Left lung (tissue), 10 donors: ENCODE data around the gene PRKAR1A. TPM values are rescaled to one million over a fixed set of nuclear protein-coding genes. Genes with fewer than 3 reads are reported as not detected.

Experiments
- ATAC-seq: fragments of 200-7000 bp; cut with Tn5 transposase; one replicate; pipeline ENCODE4 v1.9.1; 2020; ENCODE audit warnings: moderate library complexity
- DNase-seq, 4 donors: peaks; one replicate each; pipeline ENCODE4 v3.0.0-alpha.2; 2013 to 2020
- H3K27ac ChIP-seq, 2 donors: fragments of 200-600 bp; sonication (generic) in 1 of 2; one replicate each; pipeline versions ENCODE4 v1.5.0 to v1.8.0; 2020 to 2021
- H3K27me3 ChIP-seq, 2 donors: fragments of 200-600 bp; sonication (generic) in 1 of 2; one replicate each; pipeline versions ENCODE4 v1.5.0 to v1.8.0; 2020 to 2021
- H3K36me3 ChIP-seq, 2 donors: fragments of 200-600 bp; sonication (generic) in 1 of 2; one replicate each; pipeline versions ENCODE4 v1.5.0 to v1.8.0; 2020 to 2021
- H3K4me1 ChIP-seq, 2 donors: fragments of 200-600 bp; one replicate each; pipeline ENCODE4 v1.8.0; 2021
- H3K4me3 ChIP-seq, 2 donors: fragments of 200-600 bp; sonication (generic) in 1 of 2; one replicate each; pipeline versions ENCODE4 v1.5.0 to v1.8.0; 2020 to 2021; ENCODE audit warnings: mild to moderate bottlenecking in 1 of 2
- H3K9me3 ChIP-seq, 2 donors: fragments of 200-600 bp; sonication (generic) in 1 of 2; one replicate each; pipeline versions ENCODE4 v1.5.0 to v1.8.0; 2020 to 2021
- CTCF ChIP-seq, 2 donors: fragments of 200-600 bp; sonication (generic) in 1 of 2; IDR thresholded peaks; one replicate each; pipeline versions ENCODE4 v1.5.0 to v1.8.0; 2021; ENCODE audit warnings: antibody characterized with exemption in 2 of 2
- intact Hi-C, 2 donors: fragments of 100-400 bp; cut with DNase I; formaldehyde crosslinking; loops; one replicate each; pipeline versions ENCODE4 v1.11.2 to v1.14.2; 2022
- polyA plus RNA-seq, 6 donors: library from polyadenylated mRNA; unstranded; fragments of 120-200 nt; gene quantifications; one replicate each; pipeline ENCODE4 v1.2.1, GENCODE V29; 2013; ENCODE audit not compliant: insufficient read length in 6 of 6
- total RNA-seq, 2 donors: library from RNA; stranded (reverse); fragmentation: NEBNext Ultra II Directional; extraction: Animal tissue kit (Norgen Biotek cat#: 25700); gene quantifications; one replicate each; pipeline ENCODE4 v1.2.1, GENCODE V29; 2021
- donor health status: DM: no; HTN: yes; CAD: no.
- donor health status: DM: no; HTN: no; CAD: no.

Gene PRKAR1A
- total and polyA plus RNA-seq, 8 donors = 307 to 376 (median 330) TPM

- DNase-seq = peak in 1 of 4 donors; percentile 46
These were observed 30.7 kb downstream of the PRKAR1A start for GRCh38 chr17:68542698-68543463.

GRCh38 chr17:68544111-68544915 is 32.1 kb downstream of the PRKAR1A start:
- Histone ChIP-seq H3K27me3 (no peaks in the 10 kb centered on the region), H3K27ac (peak overlapping the region; percentile 38 to 67), H3K4me3 (peak overlapping the region; percentile 5 to 17), H3K9me3 (no peaks in the 10 kb centered on the region), H3K36me3 (peaks cover 0 to 59% of the 10 kb centered on the region in 2 donors), H3K4me1 (peaks cover 8 to 16% of the 10 kb centered on the region in 2 donors)
- ATAC-seq = peak; percentile 10
- intact Hi-C loops = loop anchor here in 1 of 2 donors (10.0 kb wide), 1 partner anchor 60 kb away; the partner anchor contains the start of gene FAM20A
- DNase-seq = no peak
- TF ChIP-seq CTCF (IDR thresholded peaks at IDR 0.05) = no peak

More at GRCh38 chr17:68542698-68543463, 30.7 kb downstream of the PRKAR1A start:
- no peak for TF ChIP-seq CTCF (IDR thresholded peaks at IDR 0.05)
- Histone ChIP-seq H3K27ac (peak overlapping the region; percentile 38 to 67), H3K36me3 (peaks cover 0 to 74% of the 10 kb centered on the region in 2 donors), H3K4me1 (peaks cover 8 to 16% of the 10 kb centered on the region in 2 donors), H3K9me3 (no peaks in the 10 kb centered on the region), H3K4me3 (no peak overlapping the region), H3K27me3 (no peaks in the 10 kb centered on the region)
- intact Hi-C loops = loop anchor here in 1 of 2 donors (10.0 kb wide), 1 partner anchor 62 kb away; the partner anchor contains the start of gene FAM20A
- peak; percentile 78 for ATAC-seq

GRCh38 chr17:68556551-68556950 is 44.3 kb downstream of the PRKAR1A start:
- intact Hi-C loops = no loop called here
- no peaks in the 10 kb centered on the region for H3K4me1 ChIP-seq
- ATAC-seq (no peak), DNase-seq (no peak)
- no peaks in the 10 kb centered on the region for H3K9me3 ChIP-seq
- H3K27me3 ChIP-seq = no peaks in the 10 kb centered on the region
- no peak overlapping the region for H3K4me3 ChIP-seq
- TF ChIP-seq CTCF (IDR thresholded peaks at IDR 0.05) = no peak
- no peak overlapping the region for H3K27ac ChIP-seq
- peaks cover 0 to 43% of the 10 kb centered on the region in 2 donors for H3K36me3 ChIP-seq

- no peak for ATAC-seq
- TF ChIP-seq CTCF (IDR thresholded peaks at IDR 0.05) = no peak
- Histone ChIP-seq H3K9me3 (no peaks in the 10 kb centered on the region), H3K36me3 (peaks cover 0 to 22% of the 10 kb centered on the region in 2 donors), H3K27ac (no peak overlapping the region), H3K4me3 (no peak overlapping the region), H3K27me3 (no peaks in the 10 kb centered on the region), H3K4me1 (peaks cover 0 to 12% of the 10 kb centered on the region in 2 donors)
- no peak for DNase-seq
- intact Hi-C loops = no loop called here
These were observed 47.1 kb downstream of the PRKAR1A start for GRCh38 chr17:68559316-68559715.
